A549 (cell line): ENCODE measurements around the gene EFHD1.

Source experiments
- CBX2 ChIP-seq: fragments of 200-600 bp; sonication (generic); IDR thresholded peaks from 2 replicates; pipeline ENCODE4 v1.6.1; 2016; ENCODE audit warnings: low read depth, mild to moderate bottlenecking, borderline replicate concordance
- CTCF ChIP-seq: fragments of >200 bp; sonication (Bioruptor Twin); formaldehyde crosslinking; IDR thresholded peaks from 3 replicates; pipeline ENCODE4 v1.5.1; 2016
- ELK1 ChIP-seq: fragments of 150-350 bp; IDR thresholded peaks from 2 replicates; pipeline ENCODE4 v1.6.1; 2014; ENCODE audit warnings: low read depth, mild to moderate bottlenecking, low read length
- EP300 ChIP-seq, 2 experiments: fragments of >200 bp; sonication (Bioruptor Twin); formaldehyde crosslinking; IDR thresholded peaks; 2 replicates in 1 of 2; 3 replicates in 1 of 2; pipeline ENCODE4 v1.6.1; 2016 to 2017
- HDAC2 ChIP-seq: fragments of 200-600 bp; sonication (generic); IDR thresholded peaks from 2 replicates; pipeline ENCODE4 v1.6.1; 2016
- MAFK ChIP-seq: fragments of 450-650 bp; IDR thresholded peaks from 2 replicates; pipeline ENCODE4 v1.6.1; 2014; ENCODE audit not compliant: partially characterized antibody
- TFCP2L1 ChIP-seq: fragments of 250-450 bp; sonication (Bioruptor Pico); IDR thresholded peaks from 2 replicates; pipeline ENCODE4 v1.5.0; 2021; ENCODE audit warnings: mild to moderate bottlenecking
- TF ChIP-seq, protein P1 (sequence below): IDR thresholded peaks from 2 replicates; pipeline ENCODE4 v1.6.1; 2012

GRCh38 chr2:232609607-232610006 is 23.8 kb upstream of the EFHD1 start:
- TF ChIP-seq, protein P1, sequence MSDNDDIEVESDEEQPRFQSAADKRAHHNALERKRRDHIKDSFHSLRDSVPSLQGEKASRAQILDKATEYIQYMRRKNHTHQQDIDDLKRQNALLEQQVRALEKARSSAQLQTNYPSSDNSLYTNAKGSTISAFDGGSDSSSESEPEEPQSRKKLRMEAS = no peak
- TF ChIP-seq CTCF (no peak), EP300 (IDR thresholded peaks at IDR 0.05) (no peak), MAFK (no peak), ELK1 (no peak), TFCP2L1 (CRISPR knock-in tag) (no peak), CBX2 (no peak), HDAC2 (no peak)
